GM12878 (cell line): ENCODE measurements around the gene WNT5B. TPM values are rescaled to one million over a fixed set of nuclear protein-coding genes. Genes with fewer than 3 reads are reported as not detected.
A peak's percentile ranks its signal among the peaks of the same experiment; 100 is the strongest.
"Not testable (repeated sequence)": the region's sequence is repeated elsewhere in the genome, so short reads cannot be mapped to it uniquely, and the experiment has no call there.

Source experiments
- ATAC-seq: fragments of 200-7000 bp; cut with Tn5 transposase; 3 replicates; pipeline ENCODE4 v1.9.1; 2020; ENCODE audit warnings: mild to moderate bottlenecking, moderate library complexity
- BruUV-seq: library from RNA; stranded (reverse); fragments of 400-500 nt; replicated peaks from 2 replicates; lab custom pipeline; 2021; lab: Mats Ljungman, UMichigan
- CTCF ChIA-PET: fragments of 300-600 bp; sonication (Branson Sonifier 250); formaldehyde crosslinking; extraction: SDS; loops from one replicate; lab custom pipeline; 2021; ENCODE audit warnings: inconsistent platforms; lab: Yijun Ruan, JAX
- POLR2A ChIA-PET: fragments of 350-600 bp; formaldehyde crosslinking; extraction: SDS; loops from one replicate; lab custom pipeline; 2021; ENCODE audit warnings: inconsistent platforms; lab: Charles Lee
- RAD21 ChIA-PET: fragments of 300-600 bp; sonication (Branson Sonifier 250); formaldehyde crosslinking; loops from one replicate; lab custom pipeline; 2023; ENCODE audit warnings: antibody characterized with exemption; ENCODE audit not compliant: unreplicated experiment; lab: Charles Lee
- SMC1A ChIA-PET: fragments of 300-600 bp; sonication (Branson Sonifier 250); formaldehyde crosslinking; loops from one replicate; lab custom pipeline; 2023; ENCODE audit not compliant: unreplicated experiment, uncharacterized antibody; lab: Charles Lee
- DNase-seq: peaks from one replicate; pipeline ENCODE4 v3.0.0-alpha.2; 2011; ENCODE audit warnings: low read depth, low spot score
- FAIRE-seq: peaks from 3 replicates; lab custom pipeline; 2011; peaks lifted over from hg19 to GRCh38; lab: Jason Lieb, UNC
- H2AFZ ChIP-seq: 2 replicates; pipeline ENCODE4 v1.6.0; 2011; ENCODE audit warnings: low read depth, low read length, control low read depth; ENCODE audit not compliant: control insufficient read depth
- H3K27ac ChIP-seq: 2 replicates; pipeline ENCODE4 v1.5.1; 2011; ENCODE audit warnings: control low read depth; ENCODE audit not compliant: control insufficient read depth, insufficient read depth
- H3K27me3 ChIP-seq, 2 experiments: replicated peaks in 1 of 2; 2 replicates each; pipeline versions ENCODE4 v1.6.0 to v1.6.1; 2011; ENCODE audit warnings: low read length in 1 of 2; ENCODE audit not compliant: control insufficient read depth in 2 of 2, insufficient read depth in 2 of 2
- H3K36me3 ChIP-seq, 2 experiments: 2 replicates each; pipeline ENCODE4 v1.5.1; 2011; ENCODE audit warnings: low read length in 1 of 2; ENCODE audit not compliant: control insufficient read depth in 2 of 2, insufficient read depth in 2 of 2
- H3K4me1 ChIP-seq: 2 replicates; pipeline ENCODE4 v1.6.1; 2011; ENCODE audit warnings: mild to moderate bottlenecking, low read length, moderate library complexity, mixed read lengths; ENCODE audit not compliant: control insufficient read depth, insufficient read depth
- H3K4me2 ChIP-seq: 2 replicates; pipeline ENCODE4 v1.6.0; 2011; ENCODE audit warnings: control low read depth; ENCODE audit not compliant: control insufficient read depth, insufficient read depth
- H3K4me3 ChIP-seq: fragments of 200-600 bp; sonication (generic); 2 replicates; pipeline ENCODE4 v1.5.1; 2016
- H3K79me2 ChIP-seq: 2 replicates; pipeline ENCODE4 v1.6.0; 2011; ENCODE audit warnings: low read length; ENCODE audit not compliant: control insufficient read depth, insufficient read depth
- H3K9ac ChIP-seq: 2 replicates; pipeline ENCODE4 v1.8.0; 2011; ENCODE audit warnings: low read length, control low read depth, mixed read lengths; ENCODE audit not compliant: control insufficient read depth, insufficient read depth
- H3K9me3 ChIP-seq: replicated peaks from 3 replicates; pipeline ENCODE4 v1.5.1; 2011; ENCODE audit warnings: mild to moderate bottlenecking, low read length; ENCODE audit not compliant: control insufficient read depth, insufficient read depth
- H4K20me1 ChIP-seq: 2 replicates; pipeline ENCODE4 v1.6.0; 2011; ENCODE audit not compliant: control insufficient read depth, insufficient read depth
- E4F1 ChIP-seq: fragments of 450-650 bp; IDR thresholded peaks from 2 replicates; pipeline ENCODE4 v1.6.1; 2018; ENCODE audit warnings: borderline replicate concordance, mild to moderate bottlenecking; ENCODE audit not compliant: partially characterized antibody
- FOXK2 ChIP-seq: fragments of 450-650 bp; IDR thresholded peaks from 2 replicates; pipeline ENCODE4 v1.6.1; 2017; ENCODE audit warnings: mild to moderate bottlenecking, moderate library complexity
- MEF2A ChIP-seq: IDR thresholded peaks from 2 replicates; pipeline ENCODE4 v1.6.1; 2011; ENCODE audit warnings: low read depth, mild to moderate bottlenecking, low read length, moderate library complexity; ENCODE audit not compliant: insufficient read depth
- PRDM15 ChIP-seq: fragments of 450-650 bp; formaldehyde crosslinking; IDR thresholded peaks from 2 replicates; pipeline ENCODE4 v1.4.0; 2020; ENCODE audit warnings: mild to moderate bottlenecking, moderate library complexity
- WGBS: methylation state at CpG from one replicate; pipeline ENCODE4 v1.1.6; 2016; ENCODE audit warnings: low lambda C conversion rate; ENCODE audit not compliant: insufficient replicate concordance, insufficient coverage; ENCODE audit errors: missing lambda C conversion rate; 5-methylcytosine and 5-hydroxymethylcytosine counted together
- in situ Hi-C: fragments of 300-500 bp; cut with MboI; formaldehyde crosslinking; loops from 9 replicates; pipeline ENCODE4 v1.14.3; 2018; ENCODE audit warnings: mixed read lengths
- intact Hi-C: fragments of 100-400 bp; cut with micrococcal nuclease; formaldehyde crosslinking; loops from one replicate; pipeline ENCODE4 v1.14.2; 2022; ENCODE audit not compliant: unreplicated experiment
- polyA plus RNA-seq, 11 experiments: library from polyadenylated mRNA; depleted of rRNA in 4 of 11; unstranded in 6 of 11; stranded (reverse) in 5 of 11; fragments of >200 nt; fragmentation: Nextera tagmentation in 4 of 11; fragmentation: Illumina TruSeq in 1 of 11; extraction: Ambion mirVana in 4 of 11; extraction: Trizol in 1 of 11; gene quantifications; 1 replicate in 1 of 11; 2 replicates in 10 of 11; pipeline versions ENCODE4 v1.2.1 to v1.2.3, GENCODE V29; 2011 to 2016; ENCODE audit warnings: inconsistent platforms in 2 of 11, missing spikeins in 2 of 11, low read depth in 1 of 11
- total RNA-seq, 4 experiments: library from RNA; depleted of rRNA in 3 of 4; stranded (reverse); fragments of >200 nt in 3 of 4; fragmentation: Illumina TruSeq in 1 of 4; extraction: Trizol in 1 of 4; gene quantifications; 2 replicates each; pipeline versions ENCODE4 v1.2.1 to v1.2.3, GENCODE V29; 2013 to 2021
- TF ChIP-seq, protein P1 (sequence below): fragments of 450-650 bp; IDR thresholded peaks from 2 replicates; pipeline ENCODE4 v1.6.1; 2018; ENCODE audit warnings: mild to moderate bottlenecking, low read depth, moderate library complexity; ENCODE audit not compliant: partially characterized antibody
- TF ChIP-seq, protein P2 (sequence below): fragments of 450-650 bp; formaldehyde crosslinking; IDR thresholded peaks from 2 replicates; pipeline ENCODE4 v1.4.0; 2022; ENCODE audit warnings: mild to moderate bottlenecking, moderate library complexity

The WNT5B gene
- total and polyA plus RNA-seq, 10 of the 15 experiments (the other 5 are each of a cell fraction or from before 2014, with no cell fraction given), result 0.45 to 18.3 (median 5.4) TPM

- TF ChIP-seq, protein P1, sequence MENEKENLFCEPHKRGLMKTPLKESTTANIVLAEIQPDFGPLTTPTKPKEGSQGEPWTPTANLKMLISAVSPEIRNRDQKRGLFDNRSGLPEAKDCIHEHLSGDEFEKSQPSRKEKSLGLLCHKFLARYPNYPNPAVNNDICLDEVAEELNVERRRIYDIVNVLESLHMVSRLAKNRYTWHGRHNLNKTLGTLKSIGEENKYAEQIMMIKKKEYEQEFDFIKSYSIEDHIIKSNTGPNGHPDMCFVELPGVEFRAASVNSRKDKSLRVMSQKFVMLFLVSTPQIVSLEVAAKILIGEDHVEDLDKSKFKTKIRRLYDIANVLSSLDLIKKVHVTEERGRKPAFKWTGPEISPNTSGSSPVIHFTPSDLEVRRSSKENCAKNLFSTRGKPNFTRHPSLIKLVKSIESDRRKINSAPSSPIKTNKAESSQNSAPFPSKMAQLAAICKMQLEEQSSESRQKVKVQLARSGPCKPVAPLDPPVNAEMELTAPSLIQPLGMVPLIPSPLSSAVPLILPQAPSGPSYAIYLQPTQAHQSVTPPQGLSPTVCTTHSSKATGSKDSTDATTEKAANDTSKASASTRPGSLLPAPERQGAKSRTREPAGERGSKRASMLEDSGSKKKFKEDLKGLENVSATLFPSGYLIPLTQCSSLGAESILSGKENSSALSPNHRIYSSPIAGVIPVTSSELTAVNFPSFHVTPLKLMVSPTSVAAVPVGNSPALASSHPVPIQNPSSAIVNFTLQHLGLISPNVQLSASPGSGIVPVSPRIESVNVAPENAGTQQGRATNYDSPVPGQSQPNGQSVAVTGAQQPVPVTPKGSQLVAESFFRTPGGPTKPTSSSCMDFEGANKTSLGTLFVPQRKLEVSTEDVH, result no peak
- TF ChIP-seq E4F1, result no peak
- TF ChIP-seq, protein P2, sequence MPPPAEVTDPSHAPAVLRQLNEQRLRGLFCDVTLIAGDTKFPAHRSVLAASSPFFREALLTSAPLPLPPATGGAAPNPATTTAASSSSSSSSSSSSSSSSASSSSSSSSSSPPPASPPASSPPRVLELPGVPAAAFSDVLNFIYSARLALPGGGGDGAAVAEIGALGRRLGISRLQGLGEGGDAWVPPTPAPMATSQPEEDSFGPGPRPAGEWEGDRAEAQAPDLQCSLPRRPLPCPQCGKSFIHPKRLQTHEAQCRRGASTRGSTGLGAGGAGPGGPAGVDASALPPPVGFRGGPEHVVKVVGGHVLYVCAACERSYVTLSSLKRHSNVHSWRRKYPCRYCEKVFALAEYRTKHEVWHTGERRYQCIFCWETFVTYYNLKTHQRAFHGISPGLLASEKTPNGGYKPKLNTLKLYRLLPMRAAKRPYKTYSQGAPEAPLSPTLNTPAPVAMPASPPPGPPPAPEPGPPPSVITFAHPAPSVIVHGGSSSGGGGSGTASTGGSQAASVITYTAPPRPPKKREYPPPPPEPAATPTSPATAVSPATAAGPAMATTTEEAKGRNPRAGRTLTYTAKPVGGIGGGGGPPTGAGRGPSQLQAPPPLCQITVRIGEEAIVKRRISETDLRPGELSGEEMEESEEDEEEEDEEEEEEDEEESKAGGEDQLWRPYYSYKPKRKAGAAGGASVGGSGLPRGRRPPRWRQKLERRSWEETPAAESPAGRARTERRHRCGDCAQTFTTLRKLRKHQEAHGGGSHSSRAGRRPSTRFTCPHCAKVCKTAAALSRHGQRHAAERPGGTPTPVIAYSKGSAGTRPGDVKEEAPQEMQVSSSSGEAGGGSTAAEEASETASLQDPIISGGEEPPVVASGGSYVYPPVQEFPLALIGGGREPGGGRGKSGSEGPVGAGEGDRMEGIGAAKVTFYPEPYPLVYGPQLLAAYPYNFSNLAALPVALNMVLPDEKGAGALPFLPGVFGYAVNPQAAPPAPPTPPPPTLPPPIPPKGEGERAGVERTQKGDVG (CRISPR knock-in tag), result no peak
- no peak for TF ChIP-seq FOXK2
- TF ChIP-seq PRDM15, result no peak
- no peak for TF ChIP-seq MEF2A
Measured at GRCh38 chr12:1598757-1599156, 30.3 kb upstream of the WNT5B start (continued).

GRCh38 chr12:1602706-1603105 is 26.3 kb upstream of the WNT5B start:
- ATAC-seq, DNase-seq, H2AFZ ChIP-seq, H3K79me2 ChIP-seq, H3K36me3 ChIP-seq, H3K4me3 ChIP-seq, H4K20me1 ChIP-seq, H3K9me3 ChIP-seq, H3K27ac ChIP-seq, in situ Hi-C loops, FAIRE-seq, H3K27me3 ChIP-seq, H3K9ac ChIP-seq, BruUV-seq: not testable (repeated sequence)
- CTCF ChIA-PET, result interaction anchor here (0.8 to 6.3 kb wide), 10 partner anchors 10 to 508 kb away, joined by 3 to 79 read pairs (median 11); no protein-coding TSS in a partner anchor
- RAD21 ChIA-PET, result interaction anchor here (1.0 to 4.8 kb wide), 9 partner anchors 10 to 536 kb away, joined by 3 to 51 read pairs (median 4); no protein-coding TSS in a partner anchor
- POLR2A ChIA-PET, result interaction anchor here (0.6 to 3.3 kb wide), 6 partner anchors 10 to 526 kb away, joined by 3 to 23 read pairs (median 4); no protein-coding TSS in a partner anchor
- H3K4me2 ChIP-seq, result peak overlapping the region; percentile 58; the same call in 1 of the 2 replicates
- intact Hi-C loops, result loop anchor here (5.0 kb wide), 1 partner anchor 180 kb away; no protein-coding TSS in a partner anchor
- WGBS, result 73% methylated on average over 9 of the region's 9 CpGs
- H3K4me1 ChIP-seq, result peaks cover 39% of the 10 kb centered on the region
- SMC1A ChIA-PET, result interaction anchor here (0.6 to 6.5 kb wide), 21 partner anchors 7 to 613 kb away, joined by 3 to 72 read pairs (median 4); no protein-coding TSS in a partner anchor
